ENCODE data around the gene PPARGC1A. TPM values are rescaled to one million over a fixed set of nuclear protein-coding genes. Genes with fewer than 3 reads are reported as not detected.

PPARGC1A gene
- total RNA-seq, 3 donors from 2014 or later (not counting 1 experiment from before 2014, with no cell fraction given), result not detected

- TF ChIP-seq CTCF (IDR thresholded peaks at IDR 0.05), result no peak
- Mint-ChIP-seq H3K9me3 (peaks cover 2 to 12% of the 10 kb centered on the region in 2 donors), H3K27me3 (ENCODE audit: low read depth in 2 of 2) (no peaks in the 10 kb centered on the region), H3K27ac (no peak overlapping the region), H3K36me3 (no peaks in the 10 kb centered on the region), H3K4me1 (no peaks in the 10 kb centered on the region), H3K4me3 (no peak overlapping the region)
- Histone ChIP-seq H3K27me3 (ENCODE audit: control insufficient read depth, insufficient read depth, low read length) (no peaks in the 10 kb centered on the region), H3K27ac (ENCODE audit: low read length) (no peak overlapping the region), H3K36me3 (ENCODE audit: control insufficient read depth, insufficient read depth, low read length) (no peaks in the 10 kb centered on the region), H3K4me3 (ENCODE audit: low read length) (no peak overlapping the region), H3K4me1 (ENCODE audit: control insufficient read depth, insufficient read depth, low read length) (no peaks in the 10 kb centered on the region), H3K9me3 (ENCODE audit: control insufficient read depth, insufficient read depth, low read length) (no peaks in the 10 kb centered on the region)
- no peak for ATAC-seq
- 84% methylated on average over 13 of the region's 13 CpGs for WGBS (ENCODE audit: insufficient coverage)
- intact Hi-C loops (cut with micrococcal nuclease), result no loop called here
- DNase-seq, result no peak
Observed at GRCh38 chr4:23920716-23921446, 31.0 kb upstream of the PPARGC1A start.

GRCh38 chr4:23920296-23920695 lies 30.4 kb upstream of the PPARGC1A start:
- H3K4me3 Mint-ChIP-seq, result no peak overlapping the region
- ATAC-seq, result no peak
- no peaks in the 10 kb centered on the region for H3K9me3 ChIP-seq (ENCODE audit: control insufficient read depth, insufficient read depth, low read length)

GRCh38 chr4:23916282-23916681 lies 26.4 kb upstream of the PPARGC1A start:
- TF ChIP-seq CTCF (IDR thresholded peaks at IDR 0.05), result no peak
- ATAC-seq, result no peak

More at GRCh38 chr4:23920296-23920695, 30.4 kb upstream of the PPARGC1A start:
- Histone ChIP-seq H3K27me3 (ENCODE audit: control insufficient read depth, insufficient read depth, low read length) (no peaks in the 10 kb centered on the region), H3K4me3 (ENCODE audit: low read length) (no peak overlapping the region), H3K4me1 (ENCODE audit: control insufficient read depth, insufficient read depth, low read length) (no peaks in the 10 kb centered on the region), H3K27ac (ENCODE audit: low read length) (no peak overlapping the region), H3K36me3 (ENCODE audit: control insufficient read depth, insufficient read depth, low read length) (no peaks in the 10 kb centered on the region)
- intact Hi-C loops (cut with micrococcal nuclease), result no loop called here
- H3K27me3 Mint-ChIP-seq (ENCODE audit: low read depth in 2 of 2), result no peaks in the 10 kb centered on the region
- H3K27ac Mint-ChIP-seq, result no peak overlapping the region
- TF ChIP-seq CTCF (IDR thresholded peaks at IDR 0.05), result no peak
- no peak for DNase-seq
- H3K9me3 Mint-ChIP-seq, result peaks cover 2 to 12% of the 10 kb centered on the region in 2 donors
- no peaks in the 10 kb centered on the region for H3K4me1 Mint-ChIP-seq
- no peaks in the 10 kb centered on the region for H3K36me3 Mint-ChIP-seq

More at GRCh38 chr4:23916282-23916681, 26.4 kb upstream of the PPARGC1A start:
- no peaks in the 10 kb centered on the region for H3K27me3 ChIP-seq (ENCODE audit: control insufficient read depth, insufficient read depth, low read length)
- no peaks in the 10 kb centered on the region for H3K27me3 Mint-ChIP-seq (ENCODE audit: low read depth in 2 of 2)
- H3K36me3 ChIP-seq (ENCODE audit: control insufficient read depth, insufficient read depth, low read length), result no peaks in the 10 kb centered on the region
- H3K9me3 Mint-ChIP-seq, result peaks cover 2 to 5% of the 10 kb centered on the region in 2 donors
- no peak for DNase-seq
- WGBS (ENCODE audit: insufficient coverage), result no CpG with 5 or more reads among the region's 2 CpGs
- intact Hi-C loops (cut with micrococcal nuclease), result no loop called here
- no peak overlapping the region for H3K27ac Mint-ChIP-seq
- no peaks in the 10 kb centered on the region for H3K4me1 Mint-ChIP-seq
- no peaks in the 10 kb centered on the region for H3K4me1 ChIP-seq (ENCODE audit: control insufficient read depth, insufficient read depth, low read length)
- no peaks in the 10 kb centered on the region for H3K36me3 Mint-ChIP-seq
- H3K27ac ChIP-seq (ENCODE audit: low read length), result no peak overlapping the region
- no peak overlapping the region for H3K4me3 Mint-ChIP-seq
- H3K9me3 ChIP-seq (ENCODE audit: control insufficient read depth, insufficient read depth, low read length), result no peaks in the 10 kb centered on the region
- no peak overlapping the region for H3K4me3 ChIP-seq (ENCODE audit: low read length)
